ENCODE results near the gene NDE1. TPM values are rescaled to one million over a fixed set of nuclear protein-coding genes. Genes with fewer than 3 reads are reported as not detected.
"Not testable (repeated sequence)": the region's sequence is repeated elsewhere in the genome, so short reads cannot be mapped to it uniquely, and the experiment has no call there.

The NDE1 gene
- total and polyA plus RNA-seq, 2 donors (not counting 1 experiment from before 2014, with no cell fraction given), result 33.5 to 149 TPM

DNA sequence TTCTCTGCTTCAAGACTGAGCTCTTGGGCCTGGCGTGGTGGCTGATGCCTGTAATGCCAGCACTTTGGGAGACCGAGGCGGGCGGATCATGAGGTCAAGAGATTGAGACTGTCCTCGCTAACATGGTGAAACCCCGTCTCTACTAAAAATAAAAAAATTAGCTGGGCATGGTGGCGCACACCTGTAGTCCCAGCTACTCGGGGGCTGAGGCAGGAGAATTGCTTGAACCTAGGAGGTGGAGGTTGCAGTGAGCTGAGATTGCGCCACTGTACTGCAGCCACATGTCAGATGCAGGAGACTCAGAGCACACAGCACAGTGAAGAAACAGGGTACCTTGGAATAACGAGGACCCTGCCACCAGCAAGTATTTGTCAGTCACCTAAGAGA lies 22.1 kb downstream of the NDE1 start:
- ATAC-seq (ENCODE audit: low read depth); H3K4me3 ChIP-seq (ENCODE audit: control extremely low read depth in 1 of 5, extremely low read depth in 1 of 5, insufficient read depth in 1 of 5, low read depth in 2 of 5, low read length in 4 of 5); H3K27me3 Mint-ChIP-seq; H3K9me3 Mint-ChIP-seq (ENCODE audit: insufficient read depth); H4K20me1 ChIP-seq (ENCODE audit: control insufficient read depth, insufficient read depth, low read length, poor library complexity, severe bottlenecking); H3K27me3 ChIP-seq (replicated peaks in 1 of 4; ENCODE audit: control extremely low read depth in 1 of 4, control insufficient read depth in 3 of 4, insufficient read depth in 4 of 4, low read length in 3 of 4); H3K9me3 ChIP-seq (ENCODE audit: control extremely low read depth in 1 of 3, control insufficient read depth in 2 of 3, insufficient read depth in 1 of 3, low read length in 2 of 3); DNase-seq; H3K4me3 Mint-ChIP-seq: not testable (repeated sequence)
- peak overlapping the region; percentile 58 for H3K4me2 ChIP-seq (replicated peaks; ENCODE audit: low read depth, low read length, poor library complexity, severe bottlenecking)
- peaks cover 2 to 67% of the 10 kb centered on the region in 2 experiments for H3K36me3 ChIP-seq (replicated peaks in 1 of 2; ENCODE audit: control extremely low read depth in 1 of 2, control insufficient read depth in 1 of 2, extremely low read depth in 1 of 2, insufficient read depth in 2 of 2, low read length in 1 of 2)
- 82% methylated on average over 3 of the region's 10 CpGs for WGBS (ENCODE audit: insufficient coverage)
- H2AFZ ChIP-seq (ENCODE audit: insufficient read depth, low read depth, low read length, poor library complexity, severe bottlenecking), result peak overlapping the region; percentile 63
- H3K27ac ChIP-seq (ENCODE audit: low read length in 2 of 2), result peak overlapping the region; percentile 87 to 95
- H3K4me1 Mint-ChIP-seq, result peaks cover 38% of the 10 kb centered on the region
- intact Hi-C loops (cut with micrococcal nuclease), result loop anchor here (2.0 to 5.0 kb wide), 2 partner anchors 21 to 35 kb away; partner anchors contain the start of gene NDE1
- peaks cover 19 to 20% of the 10 kb centered on the region in 2 donors for H3K4me1 ChIP-seq (ENCODE audit: control insufficient read depth in 2 of 2, insufficient read depth in 2 of 2, low read length in 2 of 2)
- H3K27ac Mint-ChIP-seq, result peak overlapping the region; percentile 92
- POLR2A ChIA-PET, result interaction anchor here (2.5 kb wide), 1 partner anchor 30 kb away, joined by 10 read pairs; the partner anchor contains the start of gene MARF1
- CTCF ChIA-PET, result interaction anchor here (0.8 to 1.4 kb wide), 3 partner anchors 29 to 247 kb away, joined by 3 to 6 read pairs (median 3); partner anchors contain the start of gene MARF1
- H3K9ac ChIP-seq (ENCODE audit: low read length), result peak overlapping the region; percentile 27
- H3K79me2 ChIP-seq (ENCODE audit: control insufficient read depth, insufficient read depth, low read length), result peaks cover 85% of the 10 kb centered on the region

DNA sequence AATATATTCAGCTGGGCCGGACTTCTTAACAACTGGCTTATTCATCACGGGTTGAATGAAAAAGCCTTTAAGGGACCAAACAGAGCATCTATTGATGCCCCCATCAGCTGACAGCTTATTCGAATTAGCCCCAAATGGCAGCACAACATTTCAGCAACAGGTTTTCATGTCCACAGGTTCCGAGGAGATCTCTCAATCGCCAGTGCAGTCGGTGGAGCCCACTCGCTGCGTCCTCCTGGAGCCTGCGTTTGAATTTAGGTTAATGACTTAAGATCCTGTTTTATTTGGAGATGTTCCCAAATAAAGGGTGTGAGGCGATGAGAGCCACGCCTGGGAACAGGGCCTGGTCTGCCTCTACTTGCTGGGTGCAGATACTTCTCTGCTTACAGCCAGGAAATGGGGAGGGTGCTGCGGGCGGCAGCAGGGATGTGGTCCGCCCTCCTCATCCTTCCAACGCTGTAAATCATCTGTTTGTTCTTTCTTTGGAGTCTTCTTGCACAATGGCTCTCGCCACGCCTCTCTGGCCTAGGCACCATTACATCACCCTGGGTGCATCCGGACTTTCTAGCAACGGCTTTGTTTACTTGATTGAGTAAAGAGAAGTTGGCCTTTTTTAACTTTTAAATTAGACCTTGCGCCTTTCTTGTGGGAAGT lies 22.6 kb downstream of the NDE1 start:
- CTCF ChIA-PET, result interaction anchor here (1.1 to 1.4 kb wide), 2 partner anchors 30 to 245 kb away, joined by 3 to 6 read pairs; partner anchors contain the start of gene MARF1
- intact Hi-C loops (cut with micrococcal nuclease), result loop anchor here (2.0 to 5.0 kb wide), 2 partner anchors 22 to 35 kb away; partner anchors contain the start of gene NDE1
- H3K36me3 ChIP-seq (replicated peaks in 1 of 2; ENCODE audit: control extremely low read depth in 1 of 2, control insufficient read depth in 1 of 2, extremely low read depth in 1 of 2, insufficient read depth in 2 of 2, low read length in 1 of 2), result peaks cover 2 to 67% of the 10 kb centered on the region in 2 experiments
- peak overlapping the region; percentile 59 for H3K4me3 Mint-ChIP-seq
- H3K4me1 ChIP-seq (ENCODE audit: control insufficient read depth in 2 of 2, insufficient read depth in 2 of 2, low read length in 2 of 2), result peaks cover 19 to 20% of the 10 kb centered on the region in 2 donors
- H3K79me2 ChIP-seq (ENCODE audit: control insufficient read depth, insufficient read depth, low read length), result peaks cover 85% of the 10 kb centered on the region
- peak overlapping the region; percentile 92 for H3K27ac Mint-ChIP-seq
- peak overlapping the region; percentile 27 for H3K9ac ChIP-seq (ENCODE audit: low read length)
- DNase-seq (peak; percentile 74), ATAC-seq (ENCODE audit: low read depth) (peak; percentile 90)
- H3K4me2 ChIP-seq (replicated peaks; ENCODE audit: low read depth, low read length, poor library complexity, severe bottlenecking), result peak overlapping the region; percentile 58
- peak overlapping the region; percentile 63 for H2AFZ ChIP-seq (ENCODE audit: insufficient read depth, low read depth, low read length, poor library complexity, severe bottlenecking)
- 21% methylated on average over 14 of the region's 20 CpGs for WGBS (ENCODE audit: insufficient coverage)
- H3K27me3 Mint-ChIP-seq, result no peaks in the 10 kb centered on the region
- H4K20me1 ChIP-seq (ENCODE audit: control insufficient read depth, insufficient read depth, low read length, poor library complexity, severe bottlenecking), result peaks cover 10% of the 10 kb centered on the region
- H3K9me3 ChIP-seq (ENCODE audit: control extremely low read depth in 1 of 3, control insufficient read depth in 2 of 3, insufficient read depth in 1 of 3, low read length in 2 of 3), result no peaks in the 10 kb centered on the region
- H3K4me3 ChIP-seq (ENCODE audit: control extremely low read depth in 1 of 5, extremely low read depth in 1 of 5, insufficient read depth in 1 of 5, low read depth in 2 of 5, low read length in 4 of 5), result peak overlapping the region in 2 of 5 experiments; percentile 1 to 6
- peaks cover 38% of the 10 kb centered on the region for H3K4me1 Mint-ChIP-seq
- no peaks in the 10 kb centered on the region for H3K9me3 Mint-ChIP-seq (ENCODE audit: insufficient read depth)
- TF ChIP-seq, protein P1, sequence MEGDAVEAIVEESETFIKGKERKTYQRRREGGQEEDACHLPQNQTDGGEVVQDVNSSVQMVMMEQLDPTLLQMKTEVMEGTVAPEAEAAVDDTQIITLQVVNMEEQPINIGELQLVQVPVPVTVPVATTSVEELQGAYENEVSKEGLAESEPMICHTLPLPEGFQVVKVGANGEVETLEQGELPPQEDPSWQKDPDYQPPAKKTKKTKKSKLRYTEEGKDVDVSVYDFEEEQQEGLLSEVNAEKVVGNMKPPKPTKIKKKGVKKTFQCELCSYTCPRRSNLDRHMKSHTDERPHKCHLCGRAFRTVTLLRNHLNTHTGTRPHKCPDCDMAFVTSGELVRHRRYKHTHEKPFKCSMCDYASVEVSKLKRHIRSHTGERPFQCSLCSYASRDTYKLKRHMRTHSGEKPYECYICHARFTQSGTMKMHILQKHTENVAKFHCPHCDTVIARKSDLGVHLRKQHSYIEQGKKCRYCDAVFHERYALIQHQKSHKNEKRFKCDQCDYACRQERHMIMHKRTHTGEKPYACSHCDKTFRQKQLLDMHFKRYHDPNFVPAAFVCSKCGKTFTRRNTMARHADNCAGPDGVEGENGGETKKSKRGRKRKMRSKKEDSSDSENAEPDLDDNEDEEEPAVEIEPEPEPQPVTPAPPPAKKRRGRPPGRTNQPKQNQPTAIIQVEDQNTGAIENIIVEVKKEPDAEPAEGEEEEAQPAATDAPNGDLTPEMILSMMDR (IDR thresholded peaks at IDR 0.05), result no peak
- no peak for TF ChIP-seq EZH2 (IDR thresholded peaks at IDR 0.05; ENCODE audit: borderline replicate concordance, insufficient read depth, low read depth, low read length, poor library complexity, severe bottlenecking)
- H3K27ac ChIP-seq (ENCODE audit: low read length in 2 of 2), result peak overlapping the region; percentile 87 to 95
- POLR2A ChIA-PET, result interaction anchor here (2.5 kb wide), 1 partner anchor 30 kb away, joined by 10 read pairs; the partner anchor contains the start of gene MARF1
- no peaks in the 10 kb centered on the region for H3K27me3 ChIP-seq (replicated peaks in 1 of 4; ENCODE audit: control extremely low read depth in 1 of 4, control insufficient read depth in 3 of 4, insufficient read depth in 4 of 4, low read length in 3 of 4)
